HG02678 (cell line): ENCODE data around the gene TNFRSF25.

Source experiments
- ATAC-seq: cut with Tn5 transposase; IDR thresholded peaks from one replicate; pipeline ENCODE4 v1.9.1; 2021; ENCODE audit warnings: mild to moderate bottlenecking, moderate library complexity; ENCODE audit not compliant: unreplicated experiment

TNFRSF25 gene, protein sequence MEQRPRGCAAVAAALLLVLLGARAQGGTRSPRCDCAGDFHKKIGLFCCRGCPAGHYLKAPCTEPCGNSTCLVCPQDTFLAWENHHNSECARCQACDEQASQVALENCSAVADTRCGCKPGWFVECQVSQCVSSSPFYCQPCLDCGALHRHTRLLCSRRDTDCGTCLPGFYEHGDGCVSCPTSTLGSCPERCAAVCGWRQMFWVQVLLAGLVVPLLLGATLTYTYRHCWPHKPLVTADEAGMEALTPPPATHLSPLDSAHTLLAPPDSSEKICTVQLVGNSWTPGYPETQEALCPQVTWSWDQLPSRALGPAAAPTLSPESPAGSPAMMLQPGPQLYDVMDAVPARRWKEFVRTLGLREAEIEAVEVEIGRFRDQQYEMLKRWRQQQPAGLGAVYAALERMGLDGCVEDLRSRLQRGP

DNA sequence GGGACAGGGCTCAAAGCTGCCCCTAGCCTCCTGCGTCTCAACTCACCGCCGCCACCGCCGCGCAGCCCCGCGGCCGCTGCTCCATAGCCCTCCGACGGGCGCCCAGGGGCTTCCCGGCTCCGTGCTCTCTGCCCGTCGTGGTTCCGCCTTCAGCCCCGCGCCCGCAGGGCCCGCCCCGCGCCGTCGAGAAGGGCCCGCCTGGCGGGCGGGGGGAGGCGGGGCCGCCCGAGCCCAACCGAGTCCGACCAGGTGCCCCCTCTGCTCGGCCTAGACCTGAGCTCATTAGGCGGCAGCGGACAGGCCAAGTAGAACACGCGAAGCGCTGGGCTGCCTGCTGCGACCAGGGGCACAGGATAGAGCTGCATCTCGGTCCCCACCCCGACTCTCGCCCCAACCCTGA, at the start of gene TNFRSF25:
TNFRSF25 (minus strand) TSS at position 151 of the 400 bp plus-strand sequence; CDS start at position 85, 66 bp downstream.
- ATAC-seq: no peak

DNA sequence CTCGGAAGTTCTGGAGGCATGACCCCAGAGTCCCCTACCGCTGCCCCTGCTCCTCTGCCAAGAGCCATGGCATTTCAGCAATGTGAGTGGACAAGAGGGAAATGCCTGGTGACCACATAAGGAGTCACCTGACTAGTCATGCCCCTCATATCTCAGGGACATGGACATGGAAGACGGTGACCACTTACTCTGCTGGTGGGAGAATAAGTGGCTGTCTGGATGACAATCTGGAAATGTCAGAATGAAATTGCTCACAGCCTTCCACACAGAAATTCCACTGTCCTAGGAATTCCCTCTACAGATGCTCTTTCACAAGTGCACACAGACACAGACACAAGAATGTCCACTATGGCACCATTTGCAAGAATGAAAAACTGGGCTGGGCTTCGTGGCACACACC, 49.8 kb upstream of the TNFRSF25 start:
- no peak for ATAC-seq

DNA sequence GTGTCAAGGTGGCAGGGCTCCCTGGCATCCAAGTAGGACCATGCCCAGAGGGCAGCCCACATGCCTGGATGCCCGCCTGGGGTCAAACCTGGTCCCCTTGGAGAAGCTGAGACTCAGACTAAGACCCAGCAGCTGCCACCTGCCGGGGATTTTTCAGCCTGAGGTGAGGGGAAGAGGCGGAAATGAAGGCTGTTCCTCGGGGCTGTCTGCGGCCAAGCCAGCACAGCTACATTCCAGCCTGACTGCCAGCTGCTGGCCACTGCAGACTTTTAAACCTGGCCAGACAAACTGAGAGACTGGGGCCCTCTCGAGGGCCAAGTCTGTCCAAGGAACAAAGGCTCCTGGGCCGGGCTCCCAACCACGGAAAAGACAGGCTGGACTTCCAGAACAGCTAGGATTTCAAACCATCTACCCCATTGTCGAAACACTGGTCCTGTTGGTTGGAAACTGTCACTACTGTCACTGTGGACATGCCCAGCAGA, 47.4 kb upstream of the TNFRSF25 start:
- ATAC-seq: no peak

DNA sequence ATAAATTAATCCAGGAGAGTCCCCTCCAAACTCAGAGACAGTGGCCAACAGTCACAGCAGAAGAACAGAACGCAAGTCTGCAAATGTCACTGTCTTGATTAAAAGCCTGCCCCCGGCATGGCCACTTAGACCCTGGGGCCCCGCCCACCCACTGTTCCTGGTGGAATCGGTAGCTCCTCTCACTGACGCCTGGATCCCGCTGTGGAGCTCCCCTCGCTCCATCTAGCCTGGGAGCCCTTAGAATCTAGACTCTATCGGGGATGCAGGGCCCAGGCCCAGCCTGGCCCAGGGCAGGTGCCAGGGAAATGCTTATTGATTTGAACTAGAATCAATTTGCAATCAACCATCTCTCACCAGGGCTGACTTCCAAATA, 46.9 kb upstream of the TNFRSF25 start:
- no peak for ATAC-seq

DNA sequence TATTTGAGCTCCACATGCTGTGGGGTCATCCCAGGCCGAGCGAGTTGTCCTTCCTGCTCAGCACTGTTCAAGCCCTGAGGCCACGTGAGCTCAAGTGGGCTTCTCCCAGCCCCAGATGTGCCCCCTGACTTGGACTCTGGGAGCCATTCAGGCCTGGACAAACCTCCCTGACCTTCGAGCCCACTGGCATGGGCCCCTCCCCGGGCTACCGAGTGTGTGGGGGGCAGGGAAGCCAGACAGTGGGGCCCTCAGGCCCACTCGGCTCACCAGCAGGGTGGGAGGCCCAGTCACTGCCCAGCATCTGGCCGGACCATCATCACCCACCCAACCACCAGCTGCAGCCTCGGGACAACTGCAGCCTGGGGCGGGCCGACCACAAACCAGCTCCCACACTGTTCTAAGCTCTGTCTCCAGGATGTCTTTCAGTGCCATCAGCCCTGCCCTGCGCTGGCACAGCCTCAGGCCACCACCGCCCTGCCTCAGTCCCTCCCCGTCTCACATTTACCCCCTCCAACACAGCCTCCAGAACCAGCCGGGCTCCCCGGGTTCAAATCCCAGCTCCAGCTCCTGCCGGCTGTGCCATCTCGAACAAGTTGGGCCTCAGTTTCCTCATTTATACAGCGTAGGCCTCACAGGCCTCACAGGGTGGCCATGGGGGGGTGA, 46.4 kb upstream of the TNFRSF25 start:
- ATAC-seq: no peak

DNA sequence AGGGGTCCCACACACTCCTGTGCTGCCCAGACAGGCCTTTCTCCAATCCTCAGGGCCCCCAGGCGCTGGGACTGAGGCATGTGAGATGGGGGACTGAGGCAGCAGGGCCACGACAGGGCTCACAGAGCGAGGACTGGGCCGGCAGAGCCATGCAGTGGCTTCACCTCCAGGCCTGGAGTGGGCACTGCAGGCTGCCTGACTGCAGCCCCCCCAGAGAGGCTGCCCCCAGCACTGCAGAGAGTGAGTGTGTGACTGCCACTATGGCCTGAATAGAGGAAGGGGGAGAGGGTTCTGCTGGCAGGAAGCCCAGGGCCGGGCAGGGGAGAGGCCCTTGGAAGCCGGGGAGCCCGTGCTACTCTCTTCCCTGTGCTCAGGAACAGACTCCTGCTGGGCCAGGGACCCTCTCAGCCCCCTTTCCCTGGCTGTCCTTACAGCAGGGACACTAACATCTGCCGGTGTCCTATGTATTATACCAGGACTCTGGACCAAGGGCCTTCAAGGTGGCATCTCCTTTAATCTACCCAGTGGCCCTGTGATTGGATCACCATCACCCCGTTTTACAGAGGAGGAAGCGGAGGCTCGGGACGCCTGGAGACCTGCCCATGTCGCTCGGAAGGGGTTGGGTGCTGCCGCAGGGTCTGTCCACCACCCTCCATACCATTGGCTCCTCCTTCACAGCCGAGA, 45.7 kb upstream of the TNFRSF25 start:
- no peak for ATAC-seq

DNA sequence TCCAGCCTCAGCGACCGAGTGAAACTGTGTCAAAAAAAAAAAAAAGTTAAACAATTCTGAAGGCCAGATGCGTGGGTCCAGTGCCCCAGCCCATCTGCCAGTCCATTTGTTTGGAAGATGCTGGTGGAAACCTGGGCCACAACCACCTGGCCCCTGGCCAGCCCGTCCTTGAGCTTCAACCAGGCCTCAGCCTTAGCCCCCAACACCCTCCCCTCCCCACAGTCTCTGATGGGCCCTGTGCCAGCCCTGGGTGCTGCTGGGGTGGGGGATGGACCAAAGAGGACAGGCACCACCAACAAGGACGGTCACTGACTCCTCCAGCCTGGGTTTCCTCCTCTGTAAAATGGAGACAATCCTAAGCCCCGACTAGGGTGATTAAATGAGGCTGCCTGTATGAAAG, 45.1 kb upstream of the TNFRSF25 start:
- no peak for ATAC-seq

DNA sequence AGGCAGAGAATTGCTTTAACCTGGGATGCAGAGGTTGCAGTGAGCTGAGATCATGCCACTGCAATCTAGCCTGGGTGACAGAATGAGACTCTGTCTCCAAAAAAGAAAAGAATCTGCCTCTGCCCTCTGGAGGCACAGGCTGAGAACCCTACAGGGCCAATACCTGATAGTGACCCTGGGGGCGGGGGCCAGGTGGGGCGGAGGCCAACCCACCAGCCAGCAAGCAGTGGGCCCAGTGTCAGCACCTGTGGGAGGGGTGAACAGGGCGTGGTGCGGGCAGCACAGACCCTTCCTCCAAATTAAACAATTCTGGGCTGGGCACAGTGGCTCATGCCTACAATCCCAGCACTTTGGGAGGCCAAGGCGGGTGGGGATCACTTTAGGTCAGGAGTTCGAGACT, 44.5 kb upstream of the TNFRSF25 start:
- no peak for ATAC-seq

DNA sequence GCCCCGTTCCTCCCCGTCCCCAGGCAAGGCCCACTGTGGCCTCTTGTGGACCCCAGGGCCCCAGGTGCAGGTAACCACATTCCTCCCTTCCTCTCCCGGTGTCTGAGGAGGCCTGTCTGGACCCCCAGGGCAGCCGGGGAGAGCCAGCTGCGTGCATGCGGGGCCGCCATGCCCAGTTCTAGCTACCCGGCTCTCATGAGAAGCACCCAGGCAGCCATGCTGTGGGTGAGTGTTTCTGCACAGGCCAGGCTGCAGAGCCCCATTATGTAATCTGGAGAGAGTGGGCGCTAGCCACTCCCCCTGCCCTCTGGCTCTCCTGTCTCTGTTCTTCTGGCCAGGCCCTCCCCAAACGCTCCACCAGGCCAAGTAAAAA, 43.9 kb upstream of the TNFRSF25 start:
- no peak for ATAC-seq

DNA sequence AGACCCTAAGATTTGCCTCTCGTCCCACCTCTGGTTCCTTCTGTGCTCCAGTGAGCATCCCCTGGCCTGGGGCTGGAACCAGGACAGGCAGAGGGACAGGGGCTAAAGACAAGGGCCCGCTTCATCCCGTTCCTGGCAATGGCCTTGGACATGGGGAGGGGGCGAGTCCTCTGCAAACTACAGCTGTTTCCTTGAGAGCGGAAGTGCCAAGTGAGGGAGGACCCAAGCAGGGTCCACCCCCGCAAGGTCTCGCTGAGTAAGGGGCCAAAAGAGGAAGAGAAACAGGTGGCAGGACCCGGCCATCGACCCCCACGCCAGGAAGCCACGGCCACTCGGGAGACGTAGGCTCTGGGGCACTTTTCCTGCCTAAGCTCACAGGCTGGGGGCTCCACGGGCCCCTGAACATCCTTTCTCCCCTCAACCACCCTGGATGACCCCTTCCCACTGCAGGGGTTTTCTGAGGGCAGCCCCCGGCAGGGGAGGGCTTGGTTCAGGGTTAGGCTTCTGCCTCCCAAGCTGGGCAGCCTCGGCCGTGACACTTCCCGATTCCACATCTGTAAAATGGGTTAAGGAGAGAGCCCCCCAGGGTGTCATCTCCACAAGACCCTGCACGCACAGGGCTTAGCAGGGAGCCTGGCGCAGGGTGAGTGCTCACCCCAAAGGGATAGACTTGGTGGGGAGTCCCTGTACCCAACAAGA, 43.4 kb upstream of the TNFRSF25 start:
- ATAC-seq: no peak

DNA sequence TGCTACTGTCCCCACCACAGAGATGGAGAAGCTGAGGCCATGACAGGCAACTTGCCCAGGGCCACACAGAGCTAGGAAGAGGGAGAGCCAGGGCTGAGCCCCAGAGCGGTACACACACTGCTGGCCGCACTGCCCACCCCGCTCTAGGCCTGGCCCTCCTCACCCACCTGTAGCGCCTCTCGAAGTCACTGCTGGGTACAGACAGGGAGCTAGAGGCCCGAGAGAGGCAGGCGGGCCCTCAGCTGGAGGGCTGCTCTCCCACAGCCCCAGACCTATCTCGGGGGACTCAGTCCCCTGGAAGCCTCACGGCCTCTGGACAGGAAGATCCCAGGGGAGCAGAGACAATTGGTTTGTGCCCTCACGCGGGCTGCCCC, 42.8 kb upstream of the TNFRSF25 start:
- ATAC-seq: no peak

DNA sequence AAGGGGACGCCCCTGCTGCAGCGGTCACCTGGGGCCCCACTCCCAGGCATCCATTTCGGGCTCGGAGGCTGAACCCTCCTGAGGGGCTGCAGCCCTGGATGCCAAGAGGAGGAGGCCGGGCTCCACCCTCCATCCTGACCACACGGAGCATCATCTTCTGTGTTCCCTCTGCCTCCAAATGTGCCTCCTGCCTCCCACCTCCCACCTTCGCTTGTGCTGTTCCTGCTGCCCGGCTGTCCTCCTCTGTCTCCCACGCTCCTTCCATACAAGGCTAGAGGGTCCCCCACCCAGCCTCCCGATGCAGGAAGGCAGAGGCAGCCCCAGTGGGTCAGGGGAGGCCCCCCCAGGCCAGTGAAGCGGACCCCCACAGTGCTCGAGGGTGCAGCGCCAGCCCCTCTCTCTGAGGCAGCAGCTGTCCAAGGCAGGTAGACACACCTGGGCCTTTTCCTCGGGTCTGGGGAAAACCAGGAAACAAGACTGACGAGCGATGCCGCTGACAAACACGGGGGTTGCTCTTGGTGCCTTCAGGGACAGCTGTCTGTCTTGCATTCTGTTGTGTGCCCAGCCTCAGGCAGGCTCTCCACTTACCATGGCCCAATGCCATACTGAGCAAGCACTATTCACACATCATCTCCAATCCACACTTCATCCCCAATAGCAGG, 42.3 kb upstream of the TNFRSF25 start:
- no peak for ATAC-seq

DNA sequence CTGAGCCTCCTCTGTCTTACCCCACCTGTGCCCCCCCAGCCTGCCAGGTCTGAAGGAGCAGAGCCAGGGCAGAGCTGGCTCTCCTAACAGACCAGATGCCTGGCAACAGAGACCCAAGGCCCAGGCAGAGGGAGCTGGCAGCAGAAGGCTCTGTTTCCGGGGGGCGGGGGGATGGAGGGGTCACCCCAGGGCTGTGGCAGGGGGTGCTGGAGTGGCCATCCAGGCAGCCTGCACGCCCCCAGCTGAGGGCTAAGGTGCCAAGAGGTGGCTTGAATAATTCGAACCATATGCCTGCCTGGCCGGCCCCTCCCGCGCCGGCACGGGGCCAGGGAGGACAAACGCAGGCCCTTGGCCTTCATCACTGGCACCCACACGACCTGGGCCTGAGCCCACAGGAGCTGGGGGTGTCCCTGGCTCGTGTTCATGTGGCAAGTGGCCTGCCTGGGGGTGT, 41.5 kb upstream of the TNFRSF25 start:
- no peak for ATAC-seq

DNA sequence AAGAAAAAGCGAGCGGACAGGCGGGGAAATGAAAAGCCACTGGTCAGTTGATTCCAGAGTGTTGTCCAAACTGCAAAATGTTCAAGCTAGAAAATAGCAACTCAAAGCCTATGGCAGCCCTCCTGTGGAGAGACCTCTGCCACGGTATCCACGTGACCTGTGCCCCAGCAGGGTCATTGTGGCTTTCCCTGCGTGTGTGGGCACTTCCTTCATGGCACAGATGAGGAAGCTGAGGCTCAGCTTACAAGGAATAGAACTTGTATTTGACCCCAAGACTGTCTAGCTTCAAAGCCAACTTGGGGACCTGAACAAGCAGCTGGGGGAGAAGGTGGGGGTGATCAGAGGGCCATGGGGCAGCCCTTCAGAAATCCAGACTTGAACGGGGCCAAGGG, 41.1 kb upstream of the TNFRSF25 start:
- no peak for ATAC-seq

DNA sequence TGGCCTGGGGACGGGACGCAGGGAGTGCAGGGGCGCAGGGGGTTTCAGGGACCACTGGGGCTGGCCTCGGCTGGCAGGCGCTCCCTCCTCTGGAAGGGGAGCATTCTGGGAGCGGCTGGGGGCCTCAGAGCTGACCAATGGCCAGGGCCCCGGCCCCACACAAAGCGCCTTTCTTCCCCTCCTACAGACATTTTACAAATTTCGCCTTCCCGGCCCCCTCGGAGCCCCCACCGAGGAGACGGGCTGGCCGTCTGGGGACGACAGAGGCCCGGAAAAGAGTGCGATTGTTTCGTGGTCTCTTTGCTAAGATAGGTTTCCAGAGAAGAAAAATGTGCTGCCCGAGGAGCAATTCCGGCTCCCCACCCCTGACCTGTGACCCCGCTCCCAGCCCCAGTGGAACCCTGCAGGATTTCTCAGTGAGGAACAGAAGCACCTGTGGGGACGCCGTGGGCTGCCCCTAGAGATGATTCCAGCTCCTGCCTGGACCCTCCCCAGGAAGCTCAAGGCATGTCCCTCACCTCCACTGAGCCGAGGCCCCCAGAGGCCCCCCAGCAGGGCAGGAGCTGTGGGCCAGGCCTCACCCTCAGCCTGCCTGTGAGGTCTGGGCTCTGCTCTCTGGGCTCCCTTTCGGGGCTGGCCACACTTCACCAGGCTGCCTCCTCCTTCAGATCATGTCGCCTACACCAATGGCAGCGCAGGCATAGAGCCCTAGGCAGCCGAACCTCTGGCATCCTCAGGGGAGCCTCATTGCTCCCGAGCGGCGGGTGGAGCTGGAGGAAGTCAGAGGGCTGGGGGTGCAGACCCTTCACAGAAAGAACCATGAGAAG, 40.5 kb upstream of the TNFRSF25 start:
- no peak for ATAC-seq

DNA sequence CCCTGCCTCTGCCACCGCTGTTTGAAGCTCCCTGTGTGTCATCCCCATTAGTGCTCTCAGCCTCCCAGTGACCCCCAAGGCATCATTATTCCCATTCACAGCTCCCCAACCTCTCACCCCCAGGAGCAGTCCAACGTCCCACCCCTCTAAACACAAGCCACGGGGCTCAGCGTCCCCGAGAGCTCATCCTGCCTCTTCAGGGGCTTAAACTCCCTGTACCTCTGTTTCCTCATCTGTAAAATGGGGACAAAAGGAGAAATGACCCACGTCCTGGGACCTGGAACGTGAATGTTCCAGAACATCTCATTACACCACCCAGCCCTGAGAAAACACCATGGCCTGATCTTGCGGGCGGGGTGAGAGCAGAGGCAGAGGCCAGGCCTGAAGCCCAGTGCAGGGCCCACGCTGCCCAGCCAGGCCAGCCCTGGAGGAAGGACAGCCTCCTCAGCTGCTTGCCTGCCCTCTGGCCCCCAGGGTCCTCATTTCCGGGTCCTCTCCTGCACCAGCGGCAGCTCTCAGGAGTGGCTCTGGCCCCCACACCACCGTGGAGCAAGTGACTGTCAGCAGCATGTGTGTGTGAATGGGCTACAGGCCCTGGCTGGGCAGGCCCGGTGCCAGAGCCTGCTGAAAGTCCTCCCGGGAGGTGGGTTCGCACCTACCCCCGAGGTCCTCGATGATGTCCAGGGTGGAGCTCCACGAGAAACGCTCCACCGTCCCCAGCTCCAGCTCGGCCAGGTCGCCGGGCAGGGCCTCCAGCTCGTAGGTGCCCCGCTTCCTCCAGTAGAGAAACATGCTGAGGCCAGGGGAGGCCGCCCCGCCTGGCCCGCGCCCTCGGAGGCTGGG, 39.6 kb upstream of the TNFRSF25 start:
- no peak for ATAC-seq

DNA sequence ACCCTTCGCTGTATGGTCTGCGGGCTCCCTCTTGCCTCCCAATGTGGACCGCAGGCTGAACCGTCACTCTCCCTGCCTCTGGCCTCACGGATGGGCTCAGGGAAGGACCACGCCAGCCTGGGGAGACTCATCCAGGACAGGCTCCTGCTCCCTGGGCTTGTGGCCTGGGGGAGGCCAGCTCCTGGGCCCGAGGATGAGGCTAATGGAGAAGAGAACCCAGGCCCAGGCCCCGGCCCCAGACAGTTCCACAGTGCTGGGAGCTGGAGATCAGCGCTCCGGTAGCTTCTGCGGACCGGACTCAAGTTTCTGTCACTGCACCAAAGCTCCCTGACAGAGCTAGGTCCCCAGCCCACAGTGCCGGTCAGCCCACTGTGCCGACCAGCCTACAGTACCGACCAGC, 38.9 kb upstream of the TNFRSF25 start:
- ATAC-seq: no peak

DNA sequence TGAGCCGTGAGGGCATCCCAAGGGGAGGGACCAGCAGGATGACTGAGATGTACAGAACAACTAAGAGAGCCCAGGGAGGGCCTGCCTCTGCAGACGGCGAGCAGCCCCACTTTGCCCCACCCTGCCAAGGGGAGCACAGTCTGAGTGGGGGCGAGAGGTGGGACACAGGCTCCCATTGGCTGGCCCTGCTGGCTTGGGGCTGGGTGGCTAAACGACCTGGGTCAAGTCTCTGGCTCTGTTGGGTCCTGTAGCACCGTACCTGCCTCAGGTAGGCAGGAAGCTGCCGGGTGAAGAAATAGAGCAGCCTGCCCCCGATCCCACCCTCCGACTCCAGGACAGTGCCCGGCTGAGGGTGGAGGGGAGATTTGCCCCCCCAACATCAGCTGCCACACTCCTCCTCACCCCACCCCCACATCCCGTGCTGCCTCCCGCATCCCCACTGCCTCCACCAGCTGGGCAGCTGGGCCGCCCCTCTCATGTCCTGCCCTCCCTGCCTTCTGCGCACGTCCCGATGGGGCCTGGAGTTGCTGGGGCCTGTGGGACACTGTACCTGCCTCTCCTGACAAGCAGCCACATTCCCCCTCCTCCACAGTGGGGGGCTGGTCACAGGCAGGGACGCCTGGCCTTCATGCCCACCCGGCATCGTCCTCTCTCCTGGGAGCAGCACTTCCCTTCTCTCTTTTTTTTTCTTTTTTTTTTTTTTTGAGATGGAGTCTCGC, 38.1 kb upstream of the TNFRSF25 start:
- no peak for ATAC-seq
